H1 (cell line): ENCODE measurements around the gene CYP4F11.

Source experiments
- RAD21 ChIP-seq, 2 experiments: IDR thresholded peaks in 1 of 2; conservative IDR thresholded peaks in 1 of 2; 2 replicates each; pipeline ENCODE4 v1.6.1; 2011; ENCODE audit warnings: low read depth in 2 of 2, low read length in 2 of 2, improper control_type of control experiment in 1 of 2, inconsistent platforms in 1 of 2, mild to moderate bottlenecking in 1 of 2, moderate library complexity in 1 of 2
- TF ChIP-seq, protein P1 (sequence below): IDR thresholded peaks from 2 replicates; pipeline ENCODE4 v1.6.1; 2012; ENCODE audit warnings: inconsistent platforms

GRCh38 chr19:15897026-15897737 is 37.1 kb downstream of the CYP4F11 start:
- TF ChIP-seq, protein P1, sequence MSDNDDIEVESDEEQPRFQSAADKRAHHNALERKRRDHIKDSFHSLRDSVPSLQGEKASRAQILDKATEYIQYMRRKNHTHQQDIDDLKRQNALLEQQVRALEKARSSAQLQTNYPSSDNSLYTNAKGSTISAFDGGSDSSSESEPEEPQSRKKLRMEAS = no peak
- TF ChIP-seq RAD21 (IDR thresholded peaks at IDR 0.05 in 1 of 2, conservative IDR thresholded peaks at IDR 0.05 in 1 of 2; ENCODE audit: low read depth in 2 of 2, low read length in 2 of 2) = no peak
